Gastrocnemius medialis (tissue), 4 donors: ENCODE measurements around the gene NLGN4X.

Experiments
- POLR2A ChIP-seq, 2 donors: fragments of 450-650 bp; IDR thresholded peaks; one replicate each; pipeline ENCODE4 v1.6.1; 2017; ENCODE audit warnings: antibody characterized with exemption in 2 of 2, mild to moderate bottlenecking in 2 of 2, moderate library complexity in 2 of 2
- TF ChIP-seq, protein P1 (sequence below), 5 experiments: fragments of 450-650 bp in 3 of 5; fragments of 200-600 bp in 2 of 5; sonication (generic) in 2 of 5; IDR thresholded peaks in 4 of 5; conservative IDR thresholded peaks in 1 of 5; 1 replicate in 4 of 5; 2 replicates in 1 of 5; pipeline ENCODE4 v1.5.1; 2016 to 2019; ENCODE audit warnings: antibody characterized with exemption in 5 of 5, mild to moderate bottlenecking in 3 of 5, moderate library complexity in 3 of 5

DNA sequence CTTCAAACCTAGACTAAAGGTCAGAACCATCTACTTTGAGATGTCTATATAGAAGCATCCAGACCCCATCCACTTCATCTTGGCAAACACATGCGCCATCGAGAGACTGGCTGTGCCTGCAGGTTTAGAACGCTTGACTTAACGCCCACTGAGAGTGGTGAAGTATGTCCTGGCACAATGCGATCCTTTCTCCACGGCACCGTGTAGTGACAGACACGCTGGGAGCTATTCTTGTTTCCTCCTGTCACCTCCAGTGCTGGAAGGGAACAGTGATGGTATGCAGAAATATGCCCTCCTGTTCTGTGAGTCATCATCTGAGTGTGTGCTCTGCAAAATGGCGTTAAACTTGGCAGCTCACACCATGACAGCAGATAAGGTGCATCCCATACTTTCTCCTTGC is 330.2 kb downstream of the NLGN4X start:
- TF ChIP-seq, protein P1, sequence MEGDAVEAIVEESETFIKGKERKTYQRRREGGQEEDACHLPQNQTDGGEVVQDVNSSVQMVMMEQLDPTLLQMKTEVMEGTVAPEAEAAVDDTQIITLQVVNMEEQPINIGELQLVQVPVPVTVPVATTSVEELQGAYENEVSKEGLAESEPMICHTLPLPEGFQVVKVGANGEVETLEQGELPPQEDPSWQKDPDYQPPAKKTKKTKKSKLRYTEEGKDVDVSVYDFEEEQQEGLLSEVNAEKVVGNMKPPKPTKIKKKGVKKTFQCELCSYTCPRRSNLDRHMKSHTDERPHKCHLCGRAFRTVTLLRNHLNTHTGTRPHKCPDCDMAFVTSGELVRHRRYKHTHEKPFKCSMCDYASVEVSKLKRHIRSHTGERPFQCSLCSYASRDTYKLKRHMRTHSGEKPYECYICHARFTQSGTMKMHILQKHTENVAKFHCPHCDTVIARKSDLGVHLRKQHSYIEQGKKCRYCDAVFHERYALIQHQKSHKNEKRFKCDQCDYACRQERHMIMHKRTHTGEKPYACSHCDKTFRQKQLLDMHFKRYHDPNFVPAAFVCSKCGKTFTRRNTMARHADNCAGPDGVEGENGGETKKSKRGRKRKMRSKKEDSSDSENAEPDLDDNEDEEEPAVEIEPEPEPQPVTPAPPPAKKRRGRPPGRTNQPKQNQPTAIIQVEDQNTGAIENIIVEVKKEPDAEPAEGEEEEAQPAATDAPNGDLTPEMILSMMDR (IDR thresholded peaks at IDR 0.05 in 4 of 5, conservative IDR thresholded peaks at IDR 0.05 in 1 of 5), result no peak
- no peak for TF ChIP-seq POLR2A (IDR thresholded peaks at IDR 0.05)
